HG03064 (cell line): ENCODE results near the gene NOC2L.
"Not testable (repeated sequence)": the region's sequence is repeated elsewhere in the genome, so short reads cannot be mapped to it uniquely, and the experiment has no call there.

Experiments
- ATAC-seq: cut with Tn5 transposase; IDR thresholded peaks from one replicate; pipeline ENCODE4 v1.9.1; 2021; ENCODE audit warnings: low read depth; ENCODE audit not compliant: unreplicated experiment

The NOC2L gene

DNA sequence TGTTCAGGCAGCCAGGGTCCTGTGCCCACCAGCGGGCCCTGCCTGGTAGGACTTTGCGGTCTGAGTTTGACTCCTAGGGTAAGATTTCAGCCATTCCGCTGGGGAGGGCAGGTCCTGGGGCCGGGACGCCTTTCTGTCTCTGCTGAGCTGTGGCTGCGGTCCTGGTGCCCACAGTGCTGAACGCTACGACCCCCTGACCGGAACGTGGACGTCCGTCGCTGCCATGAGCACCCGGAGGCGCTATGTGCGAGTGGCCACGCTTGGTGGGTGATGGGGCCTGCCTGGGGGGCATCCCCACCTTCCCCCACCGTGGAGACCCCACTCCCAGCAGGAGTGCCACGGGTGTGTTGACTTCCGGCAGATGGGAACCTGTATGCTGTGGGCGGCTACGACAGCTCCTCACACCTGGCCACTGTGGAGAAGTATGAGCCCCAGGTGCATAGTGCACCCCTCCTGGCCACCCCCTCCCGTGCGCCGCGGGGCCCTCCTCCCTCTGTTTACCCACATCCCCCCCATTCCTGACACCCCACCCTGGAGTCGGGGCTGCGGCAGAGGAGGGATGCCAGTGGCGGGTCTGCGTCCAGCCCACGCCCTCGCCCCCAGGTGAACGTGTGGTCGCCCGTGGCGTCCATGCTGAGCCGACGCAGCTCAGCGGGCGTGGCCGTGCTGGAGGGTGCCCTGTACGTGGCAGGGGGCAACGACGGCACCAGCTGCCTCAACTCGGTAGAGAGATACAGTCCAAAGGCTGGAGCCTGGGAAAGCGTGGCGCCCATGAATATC lies 4.9 kb upstream of the NOC2L start:
- no peak for ATAC-seq

DNA sequence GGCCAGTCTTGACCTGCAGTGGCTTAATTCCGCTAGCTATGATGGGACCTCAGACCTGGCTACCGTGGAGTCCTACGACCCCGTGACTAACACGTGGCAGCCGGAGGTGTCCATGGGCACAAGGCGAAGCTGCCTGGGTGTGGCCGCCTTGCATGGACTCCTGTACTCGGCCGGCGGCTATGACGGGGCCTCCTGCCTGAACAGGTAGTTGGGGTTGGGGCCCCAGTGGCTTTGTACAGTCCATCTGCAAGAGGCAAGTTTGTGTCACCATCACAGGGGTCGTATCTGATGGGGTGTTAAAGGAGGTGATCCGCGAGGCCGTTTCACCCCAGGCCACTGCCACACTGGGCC lies 4.2 kb upstream of the NOC2L start:
- ATAC-seq: no peak

DNA sequence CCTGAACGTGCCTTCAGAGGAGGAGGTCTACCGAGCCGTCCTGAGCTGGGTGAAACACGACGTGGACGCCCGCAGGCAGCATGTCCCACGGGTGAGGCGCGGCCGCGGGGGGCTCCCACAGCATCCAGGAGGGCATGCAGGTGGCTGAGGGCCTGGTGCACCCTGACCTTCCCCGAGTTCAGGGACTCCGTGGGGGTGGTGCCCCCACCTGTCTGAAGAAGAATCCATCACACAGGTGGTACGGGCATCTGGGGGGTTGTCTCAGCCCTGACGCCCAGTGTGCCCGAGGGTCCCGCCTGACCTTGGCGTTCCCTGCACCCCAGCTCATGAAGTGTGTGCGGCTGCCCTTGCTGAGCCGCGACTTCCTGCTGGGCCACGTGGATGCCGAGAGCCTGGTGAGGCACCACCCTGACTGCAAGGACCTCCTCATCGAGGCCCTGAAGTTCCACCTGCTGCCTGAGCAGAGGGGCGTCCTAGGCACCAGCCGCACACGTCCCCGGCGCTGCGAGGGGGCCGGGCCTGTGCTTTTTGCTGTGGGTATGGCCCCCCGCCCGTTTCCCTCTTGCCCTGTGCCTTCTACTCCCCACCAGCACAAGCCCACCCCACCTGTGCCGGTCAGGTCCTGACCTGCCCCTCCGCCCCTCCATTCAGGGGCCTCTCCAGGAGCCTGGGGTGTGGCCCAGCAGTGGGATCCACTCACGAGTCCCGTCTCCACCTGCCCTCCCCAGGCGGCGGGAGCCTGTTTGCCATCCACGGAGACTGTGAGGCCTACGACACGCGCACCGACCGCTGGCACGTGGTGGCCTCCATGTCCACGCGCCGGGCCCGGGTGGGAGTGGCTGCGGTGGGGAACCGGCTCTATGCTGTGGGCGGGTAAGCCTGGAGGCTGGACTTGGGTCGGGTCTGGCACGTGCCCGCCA lies 3.6 kb upstream of the NOC2L start:
- ATAC-seq: no peak

DNA sequence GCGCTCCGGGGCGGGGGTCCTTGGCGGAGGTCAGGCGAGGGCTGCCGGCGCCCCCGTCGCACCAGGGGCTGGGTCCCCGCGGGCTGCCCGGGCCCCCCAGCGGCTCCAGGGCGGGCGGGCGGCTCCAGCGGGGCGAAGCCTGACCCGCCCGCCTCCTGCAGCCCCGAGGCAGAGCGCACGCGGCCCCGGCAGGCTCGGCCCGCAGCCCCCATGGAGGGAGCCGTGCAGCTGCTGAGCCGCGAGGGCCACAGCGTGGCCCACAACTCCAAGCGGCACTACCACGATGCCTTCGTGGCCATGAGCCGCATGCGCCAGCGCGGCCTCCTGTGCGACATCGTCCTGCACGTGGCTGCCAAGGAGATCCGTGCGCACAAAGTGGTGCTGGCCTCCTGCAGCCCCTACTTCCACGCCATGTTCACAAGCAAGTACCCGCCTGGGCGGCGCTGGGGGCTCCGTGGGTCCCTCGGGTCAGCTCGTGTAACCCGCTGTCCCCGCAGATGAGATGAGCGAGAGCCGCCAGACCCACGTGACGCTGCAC lies 2.1 kb upstream of the NOC2L start:
- ATAC-seq: no peak

DNA sequence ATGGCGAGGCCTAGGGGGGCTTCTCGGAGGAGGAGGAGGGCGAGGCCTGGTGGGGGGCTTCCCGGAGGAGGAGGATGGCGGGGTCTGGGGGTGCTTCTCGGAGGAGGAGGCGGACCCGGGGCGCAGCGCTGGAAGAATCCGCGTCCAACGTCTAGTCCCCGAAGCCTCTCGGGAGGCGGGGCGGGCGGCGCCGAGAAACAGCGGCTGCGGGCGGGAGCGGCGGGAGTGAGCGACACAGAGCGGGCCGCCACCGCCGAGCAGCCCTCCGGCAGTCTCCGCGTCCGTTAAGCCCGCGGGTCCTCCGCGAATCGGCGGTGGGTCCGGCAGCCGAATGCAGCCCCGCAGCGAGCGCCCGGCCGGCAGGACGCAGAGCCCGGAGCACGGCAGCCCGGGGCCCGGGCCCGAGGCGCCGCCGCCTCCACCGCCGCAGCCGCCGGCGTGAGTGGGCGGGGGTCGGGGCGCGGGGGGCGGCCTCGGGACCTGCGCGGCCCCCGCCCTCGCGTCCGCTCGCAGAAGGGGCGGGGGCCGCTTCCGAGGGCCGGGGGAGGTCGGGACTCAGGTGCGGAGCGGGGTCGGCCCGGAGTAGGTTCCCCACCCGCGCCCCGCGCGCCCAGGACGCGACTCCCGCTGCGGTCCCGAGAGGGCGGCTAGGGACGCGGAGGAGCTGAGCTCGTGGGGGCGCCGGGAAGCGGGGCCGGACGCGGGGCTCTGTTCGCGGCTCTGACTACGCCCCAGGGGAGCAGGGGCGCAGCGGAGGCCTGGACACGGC lies 1.5 kb upstream of the NOC2L start, which contains the start of gene KLHL17:
Gene KLHL17, plus strand, starts transcription at position 222 of the 769 bp plus-strand sequence. Its CDS starts 110 bp downstream, at position 332.
- peak; percentile 39 for ATAC-seq

DNA sequence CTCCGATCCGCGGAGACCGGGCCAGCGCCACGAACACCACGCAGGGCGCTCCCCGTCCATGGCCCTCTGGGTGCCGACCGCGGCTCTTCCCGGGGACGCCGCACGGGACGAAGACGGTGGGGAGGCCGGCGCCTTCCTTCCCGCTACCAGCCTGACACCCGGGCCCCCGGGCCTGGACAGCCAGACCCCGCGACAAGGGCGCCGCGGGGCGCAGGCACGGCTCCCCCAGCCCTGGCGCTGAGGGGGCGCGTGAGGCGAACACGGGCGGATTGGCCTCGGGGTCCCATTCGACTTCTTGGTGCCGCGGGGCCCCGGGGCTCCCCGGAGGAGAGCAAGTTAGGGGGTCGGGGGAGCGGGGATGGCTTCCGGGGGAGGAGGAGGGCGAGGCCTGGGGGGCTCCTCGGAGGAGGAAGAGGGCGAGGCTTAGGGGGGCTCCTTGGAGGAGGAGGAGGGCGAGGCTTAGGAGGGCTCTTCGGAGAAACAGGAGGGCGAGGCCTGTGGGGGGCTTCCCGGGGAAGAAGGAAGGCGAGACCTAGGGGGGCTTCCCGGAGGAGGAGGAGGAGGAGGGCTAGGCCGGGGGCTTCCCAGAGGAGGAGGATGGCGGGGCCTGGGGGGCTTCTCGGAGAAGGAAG lies 791 bp upstream of the NOC2L start:
- ATAC-seq: no peak

DNA sequence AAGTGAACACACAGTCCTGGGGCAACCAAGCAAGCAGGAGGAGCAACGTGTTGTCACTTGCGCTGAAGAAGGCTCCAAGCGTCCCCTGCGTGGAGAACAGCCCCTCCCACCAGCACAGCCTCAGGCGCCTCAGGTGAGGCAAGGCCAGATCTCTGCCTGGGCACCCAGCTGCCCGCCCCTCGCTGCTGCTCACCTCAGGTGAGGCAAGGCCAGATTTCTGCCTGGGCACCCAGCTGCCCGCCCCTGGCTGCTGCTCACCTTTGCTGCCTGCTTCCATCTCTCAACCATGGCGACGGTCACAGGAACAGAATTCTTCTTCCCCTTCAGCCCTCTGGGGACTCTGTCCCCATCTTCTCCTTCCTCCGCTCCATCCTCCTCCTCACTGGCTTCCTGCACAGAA lies 2.4 kb downstream of the NOC2L start:
- ATAC-seq: no peak

DNA sequence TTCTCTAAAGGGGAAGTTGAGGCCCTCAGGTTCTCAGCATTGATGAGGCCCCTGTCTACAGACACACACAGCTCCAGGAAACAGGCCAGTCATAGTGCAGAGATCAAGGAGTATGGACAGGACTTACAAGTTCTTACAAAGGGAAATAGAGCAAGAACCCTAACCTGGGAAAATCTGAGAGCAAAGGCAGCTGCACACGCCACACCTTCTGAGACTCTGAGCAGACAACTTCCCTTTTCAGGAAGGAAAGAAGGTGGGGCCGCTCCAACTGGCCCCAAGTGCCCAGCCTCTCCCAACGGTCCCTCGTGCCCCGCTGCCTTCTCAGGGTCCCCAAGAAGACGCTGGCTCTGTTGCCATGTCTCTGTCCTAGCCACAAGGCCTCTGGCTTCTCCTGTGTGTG lies 3.6 kb downstream of the NOC2L start:
- ATAC-seq: no peak

DNA sequence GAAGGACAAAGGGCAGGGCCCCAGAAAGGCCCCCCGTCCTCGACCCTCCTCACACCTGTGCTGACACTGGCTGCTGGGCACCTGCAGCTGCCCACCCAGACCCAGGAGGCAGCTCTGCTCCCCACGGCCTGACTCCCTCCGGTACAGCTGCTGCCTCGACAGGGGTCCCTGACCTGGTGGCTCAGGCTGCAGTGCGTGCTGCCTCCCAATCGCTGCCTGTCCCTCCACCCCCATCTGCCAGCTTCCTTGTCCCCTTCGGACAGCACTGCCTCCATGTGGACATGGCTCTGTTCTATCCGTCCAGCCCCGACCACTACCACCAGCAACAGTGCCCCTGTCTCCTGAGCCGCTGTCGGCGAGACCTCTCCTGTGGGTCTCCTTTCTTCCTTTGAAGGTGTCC lies 4.1 kb downstream of the NOC2L start:
- no peak for ATAC-seq

DNA sequence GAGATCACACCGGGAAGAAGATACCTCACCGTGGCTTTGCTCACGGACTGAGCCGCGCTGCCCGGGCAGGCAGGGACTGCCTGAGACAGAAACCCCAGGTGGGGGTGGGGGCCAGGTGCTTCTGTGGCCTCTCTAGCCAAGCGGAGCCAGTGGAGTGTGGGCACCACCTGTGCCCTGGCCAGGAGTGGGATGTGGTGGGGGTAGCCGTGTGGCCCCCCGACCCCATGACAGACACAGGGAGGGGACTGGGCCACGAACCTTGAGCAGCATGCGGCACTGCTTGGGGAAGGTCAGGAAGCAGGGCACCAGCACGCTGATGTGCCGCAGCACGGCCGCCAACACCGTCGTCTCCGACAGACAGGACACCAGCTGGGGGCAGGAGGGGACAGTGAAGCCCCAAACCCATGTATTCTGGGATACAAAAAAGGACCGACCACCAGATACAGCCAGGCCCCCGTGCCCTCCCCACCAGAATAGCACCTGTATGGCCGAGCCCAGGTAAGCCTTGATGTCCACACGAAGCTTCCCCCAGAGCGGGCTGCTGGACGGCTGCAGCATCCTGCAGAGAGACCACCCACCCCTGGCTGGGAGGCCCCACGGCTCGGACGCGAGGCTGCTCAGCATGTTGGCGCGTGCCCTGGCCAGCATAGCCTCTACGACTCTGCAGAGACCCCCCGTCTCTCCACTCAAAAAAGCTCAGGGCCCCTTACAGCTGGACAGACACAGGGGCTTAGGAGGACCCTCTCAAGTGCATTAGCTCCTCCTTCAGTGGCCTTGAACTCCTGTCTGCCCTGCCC lies 5.3 kb downstream of the NOC2L start:
- no peak for ATAC-seq

DNA sequence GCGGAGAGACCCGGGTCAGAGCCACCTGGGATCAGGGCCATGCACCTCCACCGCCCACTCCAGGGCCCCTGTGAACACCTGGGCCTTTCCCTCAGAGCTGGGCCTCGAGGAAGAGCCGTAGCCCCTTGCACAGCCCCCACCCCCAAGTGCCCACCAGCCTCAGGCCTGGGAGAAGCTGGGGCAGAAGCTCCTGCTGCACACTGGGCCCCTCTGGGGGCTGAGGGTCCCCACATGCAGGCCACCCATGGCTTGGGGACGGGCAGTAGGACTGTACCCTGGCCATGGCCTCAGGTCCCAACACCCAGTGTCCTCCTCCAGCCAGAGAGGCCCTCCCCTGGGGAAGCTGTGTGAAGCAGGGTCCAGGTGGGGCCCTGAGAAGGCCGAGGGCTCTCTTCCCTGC lies 6.5 kb downstream of the NOC2L start:
- ATAC-seq: no peak

DNA sequence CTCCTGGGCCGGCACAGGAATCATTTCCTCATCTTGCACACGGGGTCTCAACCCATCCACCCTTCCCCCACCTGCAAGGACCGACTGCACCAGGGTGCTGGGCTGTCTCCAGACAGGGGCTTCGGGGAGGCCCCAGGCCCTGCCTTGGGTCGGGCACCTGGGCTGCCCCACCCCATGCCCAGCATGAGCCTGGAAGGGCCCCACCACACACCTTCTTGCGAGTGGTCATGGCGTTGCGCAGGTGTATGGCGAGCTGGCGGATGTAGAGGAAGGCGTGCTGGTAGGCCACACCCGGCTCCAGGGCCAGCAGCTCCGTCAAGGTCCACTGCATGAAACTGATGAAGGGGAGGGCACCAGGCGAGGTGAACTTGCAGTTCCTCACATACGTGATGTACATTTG lies 6.9 kb downstream of the NOC2L start:
- ATAC-seq: no peak

DNA sequence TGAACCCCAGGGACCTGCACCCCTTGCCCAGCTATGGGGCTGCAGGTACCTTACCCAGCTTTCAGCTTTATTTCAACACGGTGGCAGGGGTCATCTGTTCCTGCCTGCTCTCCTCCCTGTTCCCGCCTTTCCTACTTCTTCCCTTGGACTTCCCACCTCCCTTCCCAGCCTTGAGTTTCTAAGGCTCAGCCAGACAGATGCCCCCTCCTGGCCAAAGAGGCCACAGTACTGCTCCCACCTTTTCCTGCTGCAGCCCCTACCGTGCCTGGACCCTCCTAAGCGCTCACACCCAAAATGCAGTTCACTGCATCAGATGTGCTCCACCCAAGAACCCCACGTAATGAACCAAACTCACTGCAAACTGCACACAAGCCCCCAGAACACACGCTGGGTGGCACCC lies 7.7 kb downstream of the NOC2L start:
- ATAC-seq: no peak

DNA sequence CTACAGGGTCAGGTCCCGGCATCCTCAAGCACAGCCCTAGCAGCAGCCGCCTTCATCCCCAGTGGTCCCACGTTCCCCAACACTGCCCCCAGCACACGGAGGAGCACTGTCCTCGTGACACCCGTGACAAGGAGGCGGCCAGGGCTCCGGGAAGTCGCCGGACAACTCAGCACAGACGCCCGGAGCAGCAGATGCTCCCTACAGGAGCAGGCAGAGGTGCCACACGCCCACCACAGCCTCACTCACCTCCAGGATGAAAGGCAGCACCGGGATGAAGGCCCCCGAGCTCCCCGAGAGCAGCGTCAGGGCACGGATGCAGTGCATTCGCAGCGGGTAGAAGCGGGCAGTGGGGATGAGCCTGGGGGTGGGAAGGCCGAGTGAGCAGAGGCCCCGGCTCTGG lies 8.2 kb downstream of the NOC2L start:
- ATAC-seq: no peak

DNA sequence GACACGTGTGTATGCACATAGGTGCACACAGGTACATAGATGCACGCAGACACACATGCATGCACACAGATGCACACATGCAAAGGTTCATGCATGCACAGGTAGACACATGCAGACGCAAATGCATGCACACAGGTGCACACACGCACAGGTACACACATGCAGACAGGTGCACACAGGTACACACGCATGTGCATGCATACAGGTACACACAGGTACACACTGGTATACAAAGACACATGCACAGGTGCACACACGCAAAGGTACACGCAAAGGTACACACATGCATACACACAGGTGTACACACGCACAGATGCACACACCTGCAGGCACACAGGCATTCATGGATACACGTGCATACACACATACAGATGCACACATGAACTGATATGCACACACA lies 8.8 kb downstream of the NOC2L start:
- ATAC-seq: no peak

DNA sequence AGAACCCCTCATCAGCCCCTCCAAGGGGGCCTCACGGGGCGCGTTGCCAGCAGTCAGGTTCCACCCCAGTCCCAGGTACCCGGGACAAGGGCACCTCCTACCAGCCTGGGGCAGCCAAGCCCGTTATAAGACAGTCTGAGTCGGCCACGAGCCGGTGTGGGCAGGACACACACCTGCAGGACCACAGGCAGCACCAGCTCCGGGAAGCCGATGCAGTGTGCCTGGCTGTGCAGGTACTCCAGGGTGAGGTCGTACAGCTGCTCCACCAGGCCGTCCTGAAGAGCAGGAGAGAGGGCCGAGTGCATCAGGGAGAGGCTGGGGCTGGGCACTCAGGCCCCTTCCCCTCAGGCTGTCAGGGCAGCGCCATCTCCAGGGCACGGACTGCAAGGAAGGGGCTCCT lies 11.1 kb downstream of the NOC2L start:
- ATAC-seq: no peak

DNA sequence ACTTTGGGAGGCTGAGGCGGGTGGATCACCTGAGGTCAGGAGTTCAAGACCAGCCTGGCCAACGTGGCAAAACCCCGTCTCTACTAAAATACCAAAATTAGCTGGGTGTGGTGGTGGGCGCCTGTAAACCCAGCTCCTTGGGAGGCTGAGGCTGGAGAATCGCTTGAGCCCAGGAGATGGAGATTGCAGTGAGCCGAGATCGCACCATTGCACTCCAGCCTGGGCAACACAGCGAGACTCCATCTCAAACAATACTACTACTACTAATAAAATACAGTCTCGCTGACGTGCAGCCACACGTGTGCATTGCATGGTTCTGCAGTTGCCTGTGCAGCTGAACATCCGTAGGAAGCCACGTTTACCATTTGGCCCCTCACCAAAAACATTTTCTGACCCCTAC lies 12.2 kb downstream of the NOC2L start:
- not testable (repeated sequence) for ATAC-seq

DNA sequence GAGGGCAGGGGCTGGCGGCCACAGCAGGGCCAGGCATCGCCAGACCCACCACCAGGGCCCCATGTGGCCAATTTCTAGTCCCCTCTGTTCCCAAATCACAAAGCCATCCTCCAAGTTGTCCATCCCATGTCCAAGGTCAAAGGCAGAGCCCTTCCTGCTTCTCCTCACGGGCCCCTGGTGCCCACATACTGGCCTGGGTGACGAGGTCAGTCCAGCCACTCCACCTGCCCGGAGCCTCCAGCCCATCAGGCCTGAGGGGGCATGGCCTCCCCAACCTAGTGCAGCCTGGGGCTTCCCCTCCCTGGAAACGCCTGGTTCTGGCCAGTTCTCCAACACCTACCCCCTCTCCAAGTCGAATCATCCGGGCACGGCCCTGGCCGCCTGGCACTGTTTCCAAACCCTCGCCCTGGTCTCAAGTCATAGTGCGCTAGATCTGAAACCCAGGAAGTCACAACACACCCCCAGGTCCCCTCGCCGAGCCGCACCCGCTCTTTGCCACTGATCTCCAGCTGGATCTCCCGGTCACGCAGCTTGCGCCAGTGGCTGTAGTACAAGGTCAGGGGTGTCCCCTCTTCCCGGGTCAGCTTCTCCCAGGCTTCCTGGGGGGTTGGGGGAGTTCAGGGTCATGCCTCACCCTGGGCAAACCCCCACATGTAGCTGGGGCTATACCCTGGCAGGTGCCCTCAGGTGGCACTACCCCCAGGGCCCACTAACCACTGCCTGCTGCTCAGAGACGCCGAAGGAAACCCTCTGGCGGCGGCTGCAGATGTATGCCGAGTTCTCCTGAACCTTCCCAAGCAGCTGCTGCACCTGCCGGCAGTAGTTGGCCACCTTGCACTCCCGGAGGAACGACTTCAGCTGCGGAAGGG lies 13.1 kb downstream of the NOC2L start:
- no peak for ATAC-seq
